ENCODE data around the gene TARS1.

The TARS1 gene

DNA sequence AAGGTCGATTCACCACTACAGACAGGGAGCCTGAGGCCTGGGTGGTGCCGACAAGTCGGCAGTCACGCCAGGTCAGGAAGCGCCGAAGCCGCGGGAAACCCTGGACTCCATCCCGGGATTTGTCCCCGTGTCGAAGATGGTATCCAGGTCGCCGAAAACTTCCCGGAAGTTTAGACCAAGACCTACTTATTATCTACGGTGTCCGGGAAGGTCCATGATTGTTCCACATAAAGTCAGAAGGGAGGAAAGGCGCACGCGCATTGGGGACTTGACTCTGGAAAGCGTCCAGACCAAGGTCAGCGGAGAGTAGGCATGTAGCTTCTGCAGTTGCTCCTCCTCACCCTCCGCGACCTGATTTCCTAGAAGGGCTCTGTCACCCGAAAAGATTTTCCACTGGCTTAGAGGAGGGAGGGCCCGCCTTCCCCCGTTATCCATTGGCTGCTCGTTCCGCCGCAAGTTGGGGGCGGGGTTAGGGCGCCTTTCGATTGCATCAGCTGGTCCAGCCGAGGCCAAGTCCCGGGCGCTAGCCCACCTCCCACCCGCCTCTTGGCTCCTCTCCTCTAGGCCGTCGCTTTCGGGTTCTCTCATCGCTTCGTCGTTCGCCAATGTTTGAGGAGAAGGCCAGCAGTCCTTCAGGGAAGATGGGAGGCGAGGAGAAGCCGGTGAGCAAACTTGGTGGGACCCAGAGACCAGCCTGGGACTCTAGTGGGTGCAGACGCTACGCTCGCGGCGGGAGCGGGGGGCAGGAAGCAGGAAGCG, at the start of gene TARS1:
TARS1 (plus strand) TSS at position 484 of the 759 bp plus-strand sequence; CDS start at position 606, 122 bp downstream.
- peak; percentile 97 for DNase-seq (ENCODE audit: low spot score)

GRCh38 chr5:33398501-33398900, 42.3 kb upstream of the TARS1 start:
- DNase-seq (ENCODE audit: low spot score), result no peak

- DNase-seq (ENCODE audit: low spot score), result no peak
Observed at GRCh38 chr5:33400675-33401074, 40.1 kb upstream of the TARS1 start.

GRCh38 chr5:33401482-33402390, 39.0 kb upstream of the TARS1 start:
- no peak for DNase-seq (ENCODE audit: low spot score)

GRCh38 chr5:33403187-33403586, 37.6 kb upstream of the TARS1 start:
- no peak for DNase-seq (ENCODE audit: low spot score)

- DNase-seq (ENCODE audit: low spot score), result no peak
Observed at GRCh38 chr5:33408816-33409215, 31.9 kb upstream of the TARS1 start.

- DNase-seq (ENCODE audit: low spot score), result no peak
Observed at GRCh38 chr5:33409435-33410170, 31.2 kb upstream of the TARS1 start.

DNA sequence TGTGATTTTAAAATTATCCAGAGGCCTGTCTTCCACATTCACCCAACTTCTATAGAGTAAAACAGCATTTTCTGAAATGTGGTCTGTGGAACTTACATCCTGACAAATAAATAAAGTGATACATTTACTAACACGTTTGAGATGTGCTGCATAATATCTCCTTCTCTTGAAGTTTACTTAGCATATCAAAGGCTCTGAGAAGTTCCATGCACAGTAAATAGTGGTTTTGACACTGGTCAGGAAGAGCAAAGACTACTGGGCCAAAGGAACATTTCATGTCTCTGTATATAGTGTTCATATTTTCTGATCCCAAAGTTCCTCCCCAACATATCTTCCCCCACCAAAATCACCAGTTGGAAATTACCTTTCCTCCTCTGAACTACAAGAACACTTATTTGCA, 30.5 kb upstream of the TARS1 start:
- DNase-seq (ENCODE audit: low spot score), result no peak

DNA sequence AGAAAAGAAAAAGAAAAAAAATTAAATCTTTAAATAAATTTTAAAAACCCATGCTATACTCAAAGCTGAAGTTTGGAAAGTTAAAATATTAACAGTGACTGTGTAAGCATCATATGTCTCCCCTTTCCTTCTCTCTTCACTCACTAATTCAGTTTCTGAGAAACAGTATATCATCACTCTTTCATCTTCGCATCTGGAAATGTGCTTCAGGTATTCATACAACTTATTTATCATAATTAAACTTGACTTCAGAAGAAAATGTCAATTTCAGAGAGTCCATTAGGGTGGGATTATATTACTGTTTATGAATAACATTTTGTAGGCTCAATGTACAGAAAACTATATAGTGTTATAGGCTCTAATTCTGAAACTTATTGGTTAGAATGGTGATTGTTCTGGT, 29.3 kb upstream of the TARS1 start:
- DNase-seq (ENCODE audit: low spot score), result no peak

DNA sequence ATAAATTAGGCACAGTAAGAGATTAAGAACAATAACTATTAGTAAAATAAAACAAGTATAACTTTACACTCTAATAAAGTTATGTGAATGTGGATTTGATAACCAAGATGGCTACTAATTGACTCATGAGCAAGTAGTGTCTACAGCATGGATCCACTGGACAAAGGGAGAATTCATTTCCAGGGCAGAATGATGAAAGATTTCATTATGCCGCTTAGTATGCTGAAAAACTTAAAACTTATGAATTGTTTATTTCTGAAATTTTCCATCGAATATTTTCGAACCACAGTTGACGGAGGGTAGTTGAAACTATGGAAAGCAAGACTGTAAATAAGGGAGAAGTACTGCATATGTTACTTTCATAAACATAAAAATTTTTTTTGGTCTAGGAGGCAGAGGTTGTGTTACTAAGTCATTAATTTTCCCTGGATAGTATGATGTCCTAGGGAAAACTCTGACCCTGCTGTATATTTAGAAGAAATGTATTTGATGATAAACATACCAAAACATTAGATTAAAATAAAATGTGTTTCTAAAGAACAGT, 24.9 kb upstream of the TARS1 start:
- DNase-seq (ENCODE audit: low spot score), result no peak

GRCh38 chr5:33417632-33418031, 23.1 kb upstream of the TARS1 start:
- DNase-seq (ENCODE audit: low spot score), result no peak

DNA sequence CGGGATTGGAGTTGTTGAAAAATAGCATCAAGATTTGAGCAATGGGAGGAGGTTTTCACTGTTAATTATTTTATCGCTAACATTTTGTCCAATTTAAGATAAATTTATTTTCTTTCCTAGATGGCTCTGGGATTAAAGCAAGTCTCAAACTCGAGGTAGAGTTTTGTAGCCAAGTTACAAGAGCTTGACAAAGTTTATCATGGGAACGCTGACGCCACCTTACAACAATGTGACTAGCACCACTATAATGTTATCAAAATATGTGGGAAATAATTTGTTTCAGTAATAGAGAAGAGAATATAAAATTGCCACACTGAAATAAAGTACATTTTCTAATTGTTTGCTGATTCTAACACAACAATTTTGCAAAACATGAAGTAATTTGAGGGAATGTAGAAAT, 19.8 kb upstream of the TARS1 start:
- no peak for DNase-seq (ENCODE audit: low spot score)

- DNase-seq (ENCODE audit: low spot score), result no peak
Observed at GRCh38 chr5:33422191-33422590, 18.6 kb upstream of the TARS1 start.

GRCh38 chr5:33423018-33423630, 17.6 kb upstream of the TARS1 start:
- DNase-seq (ENCODE audit: low spot score), result no peak

- no peak for DNase-seq (ENCODE audit: low spot score)
Observed at GRCh38 chr5:33425314-33425713, 15.5 kb upstream of the TARS1 start.

- DNase-seq (ENCODE audit: low spot score), result no peak
Observed at GRCh38 chr5:33430983-33431382, 9.8 kb upstream of the TARS1 start.

DNA sequence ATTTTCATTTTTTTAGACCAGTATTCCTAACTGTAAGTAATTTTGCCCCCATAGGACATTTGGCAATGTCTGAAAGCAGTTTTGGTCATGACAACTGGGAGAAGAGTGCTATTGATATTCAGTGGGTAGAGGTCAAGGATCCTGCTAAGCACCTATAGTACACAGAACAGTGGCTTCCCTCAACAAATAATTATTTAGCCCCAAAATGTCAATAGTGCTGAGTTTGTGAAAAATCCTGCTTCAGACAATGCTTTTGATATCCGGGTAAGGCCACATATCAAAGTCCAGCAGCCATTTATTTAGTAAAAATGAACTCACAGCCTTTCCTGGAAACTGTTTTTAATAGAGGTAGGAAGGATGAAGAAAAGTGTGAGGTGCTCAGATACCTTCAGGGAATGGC, 8.1 kb upstream of the TARS1 start:
- no peak for DNase-seq (ENCODE audit: low spot score)

DNA sequence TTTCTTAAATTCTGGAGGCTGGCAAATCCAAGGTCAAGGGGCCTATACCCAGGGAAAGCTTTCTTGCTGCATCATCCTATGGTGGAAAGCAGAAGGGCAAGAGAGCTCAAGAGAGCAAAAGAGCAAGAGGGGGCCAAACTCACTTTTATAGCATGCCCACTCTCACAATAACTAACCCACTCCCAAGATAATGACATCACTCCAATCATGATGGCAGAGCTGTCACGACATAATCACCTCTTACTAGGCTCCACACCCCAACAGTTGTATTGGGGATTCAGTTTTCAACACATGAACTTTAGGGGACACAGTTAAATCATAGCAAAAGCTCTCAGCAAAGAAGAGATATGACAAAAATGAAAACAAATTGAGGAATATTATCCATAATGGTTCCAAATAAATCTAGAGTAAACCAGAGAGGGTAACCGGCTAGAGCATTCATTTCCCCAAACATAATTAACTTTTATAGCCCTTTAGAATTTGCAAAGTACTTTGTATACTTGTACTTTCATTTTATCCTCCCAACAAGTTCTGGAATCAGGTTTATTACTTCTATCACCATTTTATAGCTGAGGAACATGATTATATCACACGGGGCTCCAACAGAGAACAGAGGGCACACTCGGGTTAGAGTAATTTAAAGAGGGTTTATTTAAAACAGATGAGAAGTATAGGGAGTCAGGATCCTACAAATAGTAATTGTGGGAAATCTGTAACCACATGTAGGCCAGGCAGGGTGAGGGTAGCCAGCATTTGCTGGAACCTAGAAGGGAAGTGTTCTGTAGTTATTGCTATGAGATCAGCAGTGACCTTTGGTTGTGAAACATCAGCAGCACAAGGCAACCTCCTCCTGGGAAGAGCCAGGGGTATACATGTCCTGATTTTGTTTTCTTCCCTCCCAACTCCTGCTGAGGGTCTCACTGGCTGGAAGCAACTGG, 7.2 kb upstream of the TARS1 start:
- no peak for DNase-seq (ENCODE audit: low spot score)

GRCh38 chr5:33435893-33436490, 4.8 kb upstream of the TARS1 start:
- DNase-seq (ENCODE audit: low spot score), result peak; percentile 76

DNA sequence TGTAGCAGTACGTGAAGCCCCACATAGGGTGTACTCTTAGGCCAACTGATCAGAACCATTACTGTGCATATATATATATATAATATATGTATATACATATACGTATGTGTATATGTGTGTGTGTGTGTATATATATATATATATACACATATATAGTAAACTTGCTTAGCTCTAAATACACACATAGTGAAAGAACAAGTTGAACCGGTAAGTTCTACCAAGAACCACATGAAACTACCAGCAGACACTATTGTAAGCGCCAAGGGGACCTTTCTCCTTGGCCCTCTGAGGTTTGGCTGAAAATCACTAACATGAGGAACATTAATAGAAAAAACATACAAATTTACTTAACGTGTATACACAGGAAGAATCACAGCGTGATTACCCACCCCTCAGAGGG, 1.8 kb upstream of the TARS1 start:
- DNase-seq (ENCODE audit: low spot score), result no peak
